H1 (cell line): ENCODE measurements around the gene VWA7. TPM values are rescaled to one million over a fixed set of nuclear protein-coding genes. Genes with fewer than 3 reads are reported as not detected.
A peak's percentile ranks its signal among the peaks of the same experiment; 100 is the strongest.

Experiments used
- CREB1 ChIP-seq: IDR thresholded peaks from 2 replicates; pipeline ENCODE4 v1.6.1; 2012; ENCODE audit warnings: inconsistent platforms
- SIN3A ChIP-seq, 2 experiments: IDR thresholded peaks in 1 of 2; conservative IDR thresholded peaks in 1 of 2; 2 replicates each; pipeline ENCODE4 v1.6.1; 2011 to 2012; ENCODE audit warnings: low read length in 2 of 2, improper control_type of control experiment in 1 of 2, low read depth in 1 of 2, mild to moderate bottlenecking in 1 of 2
- polyA plus RNA-seq, 7 experiments: library from polyadenylated mRNA; depleted of rRNA in 3 of 7; stranded (reverse) in 5 of 7; unstranded in 2 of 7; fragments of >200 nt in 5 of 7; fragments of 200-250 nt in 2 of 7; gene quantifications; 1 replicate in 5 of 7; 2 replicates in 1 of 7; 4 replicates in 1 of 7; pipeline versions ENCODE4 v1.2.1 to v1.2.3, GENCODE V29; 2011 to 2013; ENCODE audit warnings: missing spikeins in 2 of 7, mixed read lengths in 2 of 7
- total RNA-seq: library from RNA; stranded (reverse); fragmentation: NEBNext Ultra II Directional; extraction: Animal tissue kit (Norgen Biotek cat#: 25700); gene quantifications from 2 replicates; pipeline ENCODE4 v1.2.1, GENCODE V29; 2021

VWA7 gene
- total and polyA plus RNA-seq, 2 of the 8 experiments (the other 6 are each of a cell fraction or from before 2014, with no cell fraction given) = 0.82 to 2.1 TPM

DNA sequence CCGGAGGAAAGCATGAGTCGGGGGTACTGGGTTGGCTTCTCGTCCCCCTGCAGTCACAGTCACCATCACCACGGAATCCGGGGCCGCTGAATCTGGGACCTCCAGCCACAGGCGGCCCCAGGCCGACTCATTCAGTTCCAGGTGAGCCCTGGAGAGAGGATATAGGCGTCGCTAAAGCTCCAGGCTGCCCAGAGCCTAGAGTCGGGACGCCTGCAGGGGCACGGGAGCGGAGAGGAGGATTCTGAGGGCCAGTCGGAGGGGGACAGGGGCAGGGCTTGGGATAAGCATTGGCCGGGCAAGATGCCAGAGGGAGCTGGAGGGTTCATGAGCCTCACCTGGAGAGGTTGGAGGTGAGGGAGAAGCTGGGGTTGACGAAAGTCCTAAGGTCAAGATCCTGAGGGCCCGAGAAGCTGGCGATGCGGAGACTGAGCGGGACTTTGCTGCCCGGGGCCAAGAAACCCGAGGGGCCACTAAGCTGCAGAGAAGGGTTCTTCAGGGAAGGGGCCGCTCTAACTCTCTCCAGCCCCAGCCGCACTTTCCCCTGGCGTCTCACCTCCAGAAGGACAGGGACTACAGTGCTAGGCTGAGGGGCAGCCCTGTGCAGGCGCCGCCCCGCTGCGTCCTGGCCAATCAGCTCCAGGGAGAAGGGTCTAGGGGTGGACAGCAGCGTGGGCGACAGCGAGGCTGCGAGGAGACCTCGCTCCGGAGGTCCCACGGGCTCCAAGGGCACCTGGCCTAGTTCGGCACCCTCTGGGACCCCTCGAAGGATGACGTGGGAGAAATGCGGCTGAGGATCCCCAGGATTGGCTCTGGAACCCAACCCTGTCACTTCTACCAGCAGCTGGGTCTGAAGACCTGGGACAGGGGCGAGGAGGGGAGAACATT is 11.0 kb downstream of the VWA7 start (continued):
- TF ChIP-seq SIN3A (conservative IDR thresholded peaks at IDR 0.05 in 1 of 2, IDR thresholded peaks at IDR 0.05 in 1 of 2; ENCODE audit: low read depth in 1 of 2, low read length in 2 of 2) (0 out of 4 replicates have a peak, but pooled peaks of 1 of the 2 experiments have one; percentile 28), CREB1 (peak; percentile 15; the same call in 1 of the 2 replicates)
- TF ChIP-seq, all 59 proteins: peak for 6
